HG02610 (cell line): ENCODE measurements around the gene WDR86.

Source experiments
- ATAC-seq: cut with Tn5 transposase; IDR thresholded peaks from one replicate; pipeline ENCODE4 v1.9.1; 2021; ENCODE audit warnings: mild to moderate bottlenecking, moderate library complexity; ENCODE audit not compliant: unreplicated experiment

The WDR86 gene

DNA sequence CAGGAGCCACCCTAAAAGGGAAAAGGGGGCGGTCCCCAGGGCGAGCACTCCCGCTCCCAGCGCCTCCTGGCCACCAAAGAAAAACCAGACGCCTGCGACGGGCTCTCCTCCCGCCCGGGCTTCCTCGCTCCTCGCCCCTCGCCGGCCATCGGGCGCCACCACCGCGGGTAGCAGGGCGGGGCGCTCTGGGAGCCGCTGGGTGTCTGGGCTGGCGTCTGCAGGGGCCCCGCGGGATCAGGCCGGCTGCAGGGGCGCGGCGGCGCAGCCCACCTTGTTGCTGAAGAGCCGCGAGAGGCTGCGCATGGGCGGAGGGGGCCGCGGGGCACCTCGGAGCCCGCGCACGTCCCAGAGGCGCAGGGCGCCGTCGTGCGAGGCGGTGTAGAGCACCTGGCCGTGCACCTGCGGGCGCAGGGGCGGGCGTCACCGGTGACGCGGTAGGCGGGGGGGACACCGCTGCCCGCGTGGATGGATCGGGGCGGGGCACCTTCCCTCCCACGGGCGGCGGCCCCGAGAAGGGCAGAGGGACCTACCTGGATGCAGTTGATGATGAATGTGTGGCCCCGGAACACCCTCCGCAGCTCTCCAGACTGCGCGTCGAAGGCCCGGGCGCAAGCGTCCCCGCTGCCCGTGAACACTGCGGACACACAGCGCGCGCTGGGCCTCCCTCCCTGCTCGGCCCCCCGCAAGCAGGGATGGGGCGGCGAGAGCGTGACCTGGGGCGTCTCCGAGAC lies 28.3 kb downstream of the WDR86 start:
- ATAC-seq: peak; percentile 31

DNA sequence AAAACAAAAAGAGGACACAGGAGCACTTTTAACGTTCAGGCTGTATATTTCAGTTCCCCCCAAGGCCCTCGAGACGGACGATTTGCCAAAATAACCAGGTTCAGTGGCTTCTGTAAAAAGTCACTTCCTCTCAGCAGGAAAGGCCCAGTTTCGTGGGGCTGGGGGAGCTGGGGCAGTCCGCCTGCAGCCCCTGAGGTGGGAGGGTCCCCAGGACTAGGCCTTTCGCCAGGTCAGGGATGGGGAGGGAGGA lies 28.8 kb downstream of the WDR86 start:
- peak; percentile 19 for ATAC-seq

DNA sequence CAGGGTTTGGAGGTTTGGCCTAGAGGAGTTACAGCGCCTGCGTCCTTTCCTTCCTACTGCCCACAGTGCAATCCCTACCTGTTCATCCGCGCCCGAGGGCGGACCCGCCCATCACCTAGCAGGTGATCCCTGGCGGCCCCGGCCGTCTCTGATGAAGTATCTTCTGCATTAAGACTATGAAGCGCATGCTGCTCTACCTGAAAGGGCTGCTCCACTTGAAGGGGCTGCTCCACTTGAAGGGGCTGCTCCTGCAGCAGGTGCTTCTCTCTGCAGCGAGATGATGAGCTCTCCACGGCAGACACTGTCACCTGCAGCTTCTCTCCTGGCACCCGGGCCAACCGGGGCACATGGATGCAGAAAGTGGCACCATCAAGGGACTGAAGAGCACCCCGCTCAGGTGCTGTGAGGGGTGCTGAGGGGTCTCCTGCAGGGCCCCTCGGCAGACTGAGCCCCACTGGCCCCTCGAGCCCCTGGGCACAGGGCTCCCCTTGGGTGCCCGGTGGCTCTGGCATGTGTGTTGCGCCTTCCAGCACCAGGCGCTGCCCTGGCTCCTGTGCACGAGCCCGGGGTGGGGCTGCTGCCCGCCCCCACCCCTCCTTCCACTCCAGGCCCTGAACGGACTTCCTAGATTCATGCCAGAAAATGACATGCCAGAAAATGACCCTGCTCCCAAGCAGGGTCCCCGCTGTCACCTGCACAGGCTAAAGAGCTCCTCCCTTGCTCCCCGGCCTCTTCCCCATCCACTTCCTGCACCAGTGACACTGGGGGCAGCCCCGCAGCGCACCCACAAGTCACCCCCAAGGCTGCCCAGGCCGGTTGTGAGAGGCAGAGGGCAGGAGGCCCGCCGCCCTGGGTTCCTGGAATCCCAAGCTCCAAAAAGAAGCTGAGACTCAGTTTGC lies 29.4 kb downstream of the WDR86 start:
- ATAC-seq: no peak

DNA sequence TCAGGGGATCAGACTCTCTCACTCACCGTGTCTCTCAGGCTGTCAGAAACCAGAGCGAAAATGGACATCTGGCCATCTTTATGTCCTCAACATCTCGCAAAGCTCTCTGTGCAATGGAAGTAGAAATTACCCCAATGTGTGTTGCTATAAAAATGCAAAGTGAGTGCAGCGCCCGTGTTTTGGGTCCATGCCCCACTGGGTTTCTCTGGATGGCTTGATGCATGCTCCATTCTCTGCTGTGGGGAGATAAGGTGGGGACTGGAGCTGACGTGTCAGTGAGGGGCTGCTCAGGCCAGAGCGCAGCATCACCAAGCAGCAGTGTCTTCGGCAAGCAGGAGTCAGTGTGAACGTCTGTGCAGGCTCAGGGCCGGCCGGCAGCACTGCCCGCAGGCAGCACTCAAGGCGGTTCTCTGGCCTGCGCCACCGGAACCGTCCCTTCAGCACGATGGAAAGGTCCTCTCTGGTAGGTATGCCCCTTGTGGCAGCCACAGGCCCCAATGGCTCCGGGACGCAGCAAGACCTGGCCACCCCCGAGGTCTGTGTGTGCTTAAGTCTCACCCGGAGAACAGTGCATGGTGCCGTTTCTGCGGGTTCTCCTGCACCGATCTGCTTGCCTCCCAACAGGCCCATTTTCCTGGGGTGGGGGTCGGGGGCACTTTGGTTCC lies 30.2 kb downstream of the WDR86 start:
- ATAC-seq: no peak

DNA sequence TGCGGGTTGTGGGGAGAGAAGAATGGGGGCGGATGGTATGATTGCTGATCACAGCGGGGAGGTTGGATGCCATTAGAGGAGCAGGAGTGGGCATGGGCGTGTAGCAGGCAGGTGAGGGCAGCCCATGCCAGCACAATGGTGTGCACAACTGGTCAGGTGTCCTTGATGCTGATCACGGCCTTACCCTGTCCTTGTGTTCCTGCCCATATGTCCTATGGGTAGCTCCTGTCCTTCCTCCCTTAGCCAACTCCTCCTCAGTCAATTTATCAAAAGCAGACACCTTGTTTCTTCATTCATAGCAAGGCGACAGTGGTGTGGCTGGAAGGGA lies 30.7 kb downstream of the WDR86 start:
- no peak for ATAC-seq

DNA sequence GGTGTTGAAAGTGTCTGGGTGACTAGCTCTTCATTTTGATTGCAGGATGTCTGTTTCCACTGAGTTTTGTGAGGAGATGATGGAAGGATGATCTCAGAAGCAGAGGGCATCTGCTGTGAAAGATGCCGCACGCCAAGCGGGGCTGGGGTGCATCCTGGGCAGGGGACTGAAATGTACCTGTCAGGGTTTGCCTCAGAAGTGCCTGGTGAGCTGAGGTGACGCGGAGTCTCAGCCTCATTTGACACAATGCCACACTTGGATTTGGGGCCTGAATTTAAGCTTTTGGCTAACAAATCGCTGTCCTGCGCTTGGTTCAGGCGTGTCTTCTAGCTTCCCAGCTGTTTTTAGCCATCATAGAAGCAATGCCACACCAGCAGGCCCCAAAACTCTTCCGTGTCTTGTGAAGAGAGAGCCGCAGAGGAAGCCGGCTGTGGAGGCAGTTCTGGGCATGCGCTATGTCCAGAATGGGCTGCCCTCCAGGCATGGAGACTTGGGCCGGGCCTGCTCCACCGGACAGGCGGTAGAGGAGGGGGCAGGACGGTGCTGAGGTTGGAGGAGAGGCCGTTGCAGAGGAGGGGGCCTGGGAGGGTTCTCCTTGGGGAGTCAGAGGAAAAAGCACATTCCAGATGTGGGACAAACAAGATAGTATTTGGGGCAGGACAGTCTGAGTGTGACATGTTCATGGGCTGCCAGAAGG lies 31.2 kb downstream of the WDR86 start:
- no peak for ATAC-seq

DNA sequence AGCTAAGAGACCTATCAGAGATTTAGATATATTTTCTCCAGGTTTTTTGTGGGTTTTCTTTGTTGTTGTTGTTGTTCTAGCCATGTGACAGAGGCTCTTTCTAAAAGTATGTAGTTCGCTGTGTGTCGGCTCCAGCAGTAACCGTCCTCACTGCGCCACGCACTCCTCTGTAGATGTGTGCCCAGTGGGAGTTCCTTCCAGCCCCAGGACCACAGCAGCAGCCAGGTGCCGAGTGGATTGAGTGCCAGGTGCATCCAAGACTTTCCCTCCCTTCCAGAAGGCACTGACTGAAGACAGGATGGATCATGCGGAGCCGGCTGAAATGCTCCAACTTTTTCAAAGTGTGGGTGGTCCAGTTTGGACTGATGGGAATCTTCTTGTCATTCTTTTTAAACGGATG lies 31.8 kb downstream of the WDR86 start:
- no peak for ATAC-seq

DNA sequence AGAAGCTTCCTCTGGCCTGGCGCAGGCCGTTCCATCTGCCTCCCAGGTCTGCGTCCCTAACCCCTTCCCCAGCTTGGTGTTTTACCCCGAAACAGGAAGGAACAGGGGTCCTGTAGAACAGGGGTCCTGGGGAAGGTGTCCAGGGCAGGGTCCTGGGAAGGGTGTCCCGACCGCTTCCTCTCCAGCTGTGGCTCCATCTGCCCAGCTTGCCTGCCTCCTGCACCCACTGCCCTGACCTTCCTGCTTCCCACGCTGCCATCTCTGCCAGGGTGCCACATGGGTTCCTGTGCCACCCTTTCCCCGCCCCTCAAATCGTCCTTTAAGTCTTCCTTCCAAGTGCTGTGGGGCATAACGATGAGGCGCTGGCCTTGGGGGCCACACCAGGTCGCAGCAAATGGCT lies 32.4 kb downstream of the WDR86 start:
- no peak for ATAC-seq

DNA sequence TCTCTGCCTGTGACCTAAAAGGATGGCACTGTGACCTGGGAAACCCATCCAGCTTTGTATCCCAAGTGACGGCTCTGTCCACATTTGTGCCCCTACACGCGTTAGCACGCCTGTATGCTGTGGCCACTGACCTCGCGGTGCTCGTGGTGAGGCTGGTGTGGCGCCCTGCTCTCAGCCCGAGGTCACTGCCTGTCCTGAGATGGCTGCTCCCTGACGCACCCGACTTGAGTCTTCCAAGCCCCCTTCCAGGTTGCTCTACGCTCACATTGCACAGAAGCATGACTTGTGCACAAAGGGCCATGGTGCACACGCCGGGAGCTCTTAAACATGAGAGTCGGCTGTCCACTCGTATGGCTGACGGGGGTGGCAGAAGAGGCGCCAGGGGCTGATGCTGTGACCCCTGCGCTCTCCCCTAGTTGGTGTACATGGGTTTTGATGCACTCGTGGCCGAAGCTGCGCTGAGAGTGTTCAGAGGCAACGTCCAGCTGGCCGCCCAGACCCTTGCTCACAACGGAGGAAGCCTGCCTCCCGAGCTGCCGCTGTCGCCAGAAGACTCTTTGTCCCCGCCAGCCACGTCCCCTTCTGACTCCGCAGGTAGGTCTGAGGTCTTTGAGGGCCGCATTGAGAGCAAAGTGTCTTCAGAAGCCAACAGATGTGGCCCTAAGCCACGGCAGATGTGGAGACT lies 33.5 kb downstream of the WDR86 start:
- ATAC-seq: no peak

DNA sequence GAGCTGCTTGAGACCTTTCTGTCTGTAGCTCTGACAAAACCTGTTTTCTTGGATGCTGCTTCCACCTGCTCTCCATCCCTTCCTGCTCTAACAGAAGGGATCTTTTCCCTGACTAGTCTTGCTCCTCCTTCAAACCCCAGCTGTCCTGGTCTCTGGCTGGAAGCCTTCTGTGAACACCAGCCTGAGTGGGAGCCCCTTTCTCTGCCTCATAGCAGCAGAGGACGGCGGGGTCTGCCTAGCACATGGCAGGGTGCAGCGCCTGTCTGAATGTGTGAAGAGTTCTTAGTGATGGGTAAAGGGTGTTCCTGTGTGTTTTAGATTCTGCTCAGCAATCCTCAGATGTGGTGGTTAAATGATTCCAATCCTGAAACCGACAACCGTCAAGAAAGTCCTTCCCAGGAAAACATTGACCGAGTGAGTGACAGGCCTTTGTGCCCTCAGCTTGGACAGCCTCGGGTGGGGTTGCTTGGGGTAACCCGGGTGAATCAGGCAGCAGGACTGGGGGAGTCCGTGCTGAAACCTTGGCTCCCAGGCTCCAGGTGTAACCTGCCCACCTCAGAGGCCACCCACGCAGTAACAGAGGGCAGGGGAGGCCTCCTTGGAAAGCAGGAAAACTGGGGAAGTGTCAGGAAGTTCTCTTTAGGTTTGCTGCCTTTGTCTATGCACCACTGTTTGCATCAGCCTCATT lies 34.2 kb downstream of the WDR86 start:
- no peak for ATAC-seq

DNA sequence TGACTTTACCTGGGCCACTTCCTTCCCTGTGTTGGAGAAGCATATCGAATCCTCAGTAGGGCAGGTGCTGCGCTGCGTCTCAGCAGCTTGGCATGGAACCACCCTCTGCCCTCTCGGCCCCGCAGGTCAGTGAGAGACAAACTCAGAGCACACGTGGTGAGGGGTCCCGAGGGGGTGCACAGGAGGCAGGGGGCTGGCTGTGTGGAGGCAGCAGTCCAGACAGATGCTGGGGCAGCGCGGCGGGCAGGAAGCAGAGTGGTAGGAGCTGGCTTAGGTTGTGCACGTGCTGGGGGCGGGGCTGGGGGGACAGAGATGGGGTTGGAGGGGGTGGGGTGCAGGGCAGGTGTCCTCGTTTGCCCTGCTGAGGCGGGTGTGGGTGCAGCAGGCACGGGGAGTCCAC lies 35.1 kb downstream of the WDR86 start:
- no peak for ATAC-seq

DNA sequence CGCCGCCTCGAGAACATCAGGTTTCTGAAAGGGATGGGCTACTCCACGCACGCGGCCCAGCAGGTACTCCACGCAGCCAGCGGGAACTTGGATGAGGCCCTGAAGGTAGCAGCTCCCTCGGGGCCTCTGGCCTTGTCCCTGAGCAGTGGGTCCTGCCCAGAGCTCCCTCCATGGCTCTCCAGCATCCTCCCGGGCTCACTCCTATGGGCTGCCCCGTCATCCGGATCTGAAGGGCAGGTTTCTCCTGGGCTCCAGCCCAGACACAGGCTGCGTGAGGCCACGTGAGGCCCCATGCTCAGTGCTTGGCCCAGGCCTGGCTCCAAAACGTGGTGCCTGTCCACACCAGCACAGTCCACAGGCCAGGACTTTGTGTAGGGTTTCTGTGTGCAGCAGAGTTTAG lies 35.7 kb downstream of the WDR86 start:
- no peak for ATAC-seq

DNA sequence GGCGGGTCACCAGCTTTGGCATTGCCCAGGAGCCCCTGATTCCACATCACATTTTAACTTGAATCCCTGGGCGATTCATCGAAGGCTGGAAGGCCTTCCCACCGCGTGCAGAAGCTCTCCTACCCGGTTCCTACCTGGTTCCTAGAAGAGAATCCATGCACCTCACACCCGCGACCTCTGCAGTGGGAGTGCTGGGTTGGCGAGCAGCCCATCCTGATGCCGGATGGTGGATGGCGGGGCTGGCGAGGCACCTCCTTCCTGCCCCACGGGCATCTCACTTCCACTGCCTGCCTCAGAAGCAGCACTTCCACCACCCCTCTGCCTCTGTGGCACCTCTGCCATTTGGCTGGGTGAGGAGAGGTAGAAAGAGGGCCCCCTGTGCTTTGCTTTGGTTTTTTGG lies 36.2 kb downstream of the WDR86 start:
- no peak for ATAC-seq

DNA sequence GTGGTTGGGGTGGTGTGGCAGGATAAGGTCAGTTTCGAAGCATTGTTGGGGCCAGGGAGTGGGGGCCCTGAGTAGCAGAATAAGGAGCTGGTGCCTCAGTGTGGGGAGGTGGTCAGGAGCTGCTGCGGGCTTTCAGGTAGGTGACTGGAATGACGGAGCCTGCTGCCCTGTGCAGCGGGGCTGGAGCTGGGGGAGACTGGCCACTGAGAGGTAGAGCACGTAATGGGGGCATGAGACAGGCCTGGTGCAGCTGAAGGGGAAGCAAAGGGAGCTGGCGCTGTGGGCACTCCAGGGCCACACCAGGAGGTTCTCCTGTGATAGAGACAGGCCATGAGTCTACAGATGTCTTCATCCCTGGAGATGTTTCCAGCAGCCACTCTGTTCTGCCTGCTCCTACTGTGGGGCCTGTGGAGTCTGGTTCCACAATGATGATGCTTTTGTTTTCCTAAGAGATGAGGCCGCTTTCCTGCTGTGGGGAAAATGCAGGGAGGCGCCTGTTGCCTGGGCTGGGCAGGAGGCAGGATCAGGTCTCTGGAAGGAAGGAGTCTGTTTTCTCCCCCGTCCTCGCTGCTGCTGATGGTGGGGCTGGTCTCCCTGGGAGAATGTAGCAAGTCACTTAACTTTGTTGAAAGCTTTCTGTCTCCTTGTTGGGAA lies 37.1 kb downstream of the WDR86 start:
- ATAC-seq: no peak

DNA sequence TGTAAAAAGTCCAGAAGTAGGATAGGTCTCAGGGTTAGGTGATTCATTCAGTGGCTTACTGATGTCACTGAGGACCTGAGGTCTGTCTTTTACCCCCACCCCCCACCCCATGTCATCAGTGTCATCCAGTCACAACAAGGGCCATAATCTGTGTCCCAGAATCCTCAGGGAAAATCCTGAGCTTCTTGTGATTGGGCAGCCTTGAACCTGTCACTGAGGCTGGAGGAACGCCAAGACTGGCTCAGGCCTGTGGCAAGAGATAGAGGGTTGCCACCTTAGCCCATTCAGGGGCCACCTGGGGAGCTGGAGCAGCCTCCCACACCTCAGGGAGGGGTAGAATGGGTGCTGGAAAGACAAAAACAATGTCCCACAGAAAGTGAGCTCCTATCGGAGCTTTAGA lies 38.6 kb downstream of the WDR86 start:
- no peak for ATAC-seq

DNA sequence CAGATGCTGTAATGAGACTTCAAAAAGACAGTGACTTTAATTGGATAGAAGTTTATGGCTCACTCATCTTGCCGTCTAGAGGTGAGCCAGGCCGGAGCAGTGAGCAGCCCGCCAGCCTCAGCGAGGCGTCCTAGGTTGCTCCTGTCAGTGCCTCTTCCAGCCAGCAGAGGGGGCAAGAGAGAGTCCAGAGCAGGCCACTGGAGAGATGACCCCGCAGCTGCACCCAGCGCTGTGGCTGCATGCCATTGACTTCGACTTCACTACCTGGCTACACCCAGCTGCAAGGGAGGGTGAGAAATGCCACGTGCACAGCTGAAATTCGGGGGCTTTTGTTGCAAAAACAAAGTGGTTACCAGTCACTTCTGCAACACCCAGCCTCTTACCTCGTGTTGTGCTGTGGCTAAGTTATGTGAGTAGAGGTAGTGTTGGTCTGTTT lies 41.7 kb downstream of the WDR86 start:
- ATAC-seq: peak; percentile 92

DNA sequence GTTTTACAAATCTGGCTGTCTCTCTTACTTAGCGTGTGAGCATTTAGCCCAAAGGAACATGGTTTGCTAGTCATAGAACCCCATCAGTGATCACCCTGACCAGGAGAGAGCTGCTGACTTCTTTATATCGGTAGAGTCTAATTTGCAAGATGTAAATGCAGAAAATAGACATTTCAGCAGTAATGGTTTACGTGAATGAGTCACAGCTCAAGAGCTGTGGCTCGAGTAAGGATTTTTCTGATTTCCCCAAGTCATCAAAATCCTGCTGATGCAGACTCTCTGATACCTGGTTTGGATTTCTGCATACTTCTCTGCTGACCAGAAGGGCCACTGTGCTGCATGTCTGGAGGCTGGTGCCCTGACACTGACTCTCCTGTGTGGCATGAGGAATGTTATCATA lies 42.6 kb downstream of the WDR86 start:
- ATAC-seq: no peak

DNA sequence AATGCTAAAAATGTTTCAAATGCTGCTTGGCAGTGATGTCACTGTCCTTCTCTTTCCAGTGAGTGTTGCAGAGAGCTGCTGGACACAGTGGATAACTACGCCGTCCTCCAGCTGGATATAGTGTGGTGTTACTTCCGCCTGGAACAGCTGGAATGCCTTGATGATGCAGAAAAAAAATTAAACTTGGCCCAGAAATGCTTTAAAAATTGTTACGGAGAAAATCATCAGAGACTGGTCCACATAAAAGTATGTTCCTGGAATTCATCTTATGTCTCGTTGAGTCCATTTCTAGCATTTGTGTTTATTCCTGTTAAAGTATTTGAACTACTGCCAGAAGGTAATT lies 43.0 kb downstream of the WDR86 start:
- no peak for ATAC-seq

DNA sequence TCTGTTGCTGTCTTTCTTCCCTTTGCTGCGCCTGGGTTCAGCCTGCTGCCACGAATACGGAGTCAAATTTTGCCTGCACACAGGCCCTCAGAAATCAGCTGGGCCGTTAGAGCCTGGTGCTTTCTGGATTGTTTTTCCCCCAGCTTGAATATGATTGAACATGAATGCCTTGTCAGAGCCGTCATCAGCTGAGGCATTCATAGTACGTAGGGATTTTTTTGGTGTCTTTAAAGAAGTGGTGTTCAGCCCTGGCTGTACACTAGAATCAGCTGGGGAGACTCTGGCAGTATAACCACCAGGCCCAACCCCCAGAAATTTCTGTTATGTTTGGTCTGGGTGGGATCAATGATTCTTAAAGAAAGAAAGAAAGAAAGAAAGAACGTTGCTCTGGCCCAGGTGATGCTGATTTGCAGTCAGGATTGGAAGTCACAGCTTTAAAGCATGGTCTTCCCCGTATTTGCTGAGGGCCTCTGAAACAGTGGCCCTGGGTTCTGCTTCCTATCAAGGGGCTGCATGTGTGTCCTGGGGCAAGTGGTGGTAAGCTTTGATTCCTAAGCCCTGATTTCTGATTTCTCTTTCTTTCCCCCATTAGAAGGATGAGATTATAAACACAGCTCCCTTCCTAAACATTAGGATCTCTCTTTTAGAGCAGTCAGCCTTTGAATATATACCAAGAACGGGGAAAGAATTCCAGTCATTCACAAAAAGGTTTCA lies 43.5 kb downstream of the WDR86 start:
- ATAC-seq: no peak
